Measurements from ENCODE around the gene ADD2.
"Not testable (repeated sequence)": the region's sequence is repeated elsewhere in the genome, so short reads cannot be mapped to it uniquely, and the experiment has no call there.

ADD2 gene

GRCh38 chr2:70670626-70671025, 97.4 kb downstream of the ADD2 start:
- DNase-seq = no peak

- DNase-seq = no peak
Observed at GRCh38 chr2:70670202-70670601, 97.8 kb downstream of the ADD2 start.

GRCh38 chr2:70668911-70669310, 99.1 kb downstream of the ADD2 start:
- DNase-seq = no peak

- DNase-seq = no peak
Observed at GRCh38 chr2:70668432-70668831, 99.6 kb downstream of the ADD2 start.

GRCh38 chr2:70664525-70664924, 103.5 kb downstream of the ADD2 start:
- DNase-seq = no peak

- DNase-seq = no peak
Observed at GRCh38 chr2:70663411-70663810, 104.6 kb downstream of the ADD2 start.

- DNase-seq = no peak
Observed at GRCh38 chr2:70659551-70659950, 108.4 kb downstream of the ADD2 start.

GRCh38 chr2:70658476-70658875, 109.5 kb downstream of the ADD2 start:
- DNase-seq = no peak

- no peak for DNase-seq
Observed at GRCh38 chr2:70657246-70657645, 110.8 kb downstream of the ADD2 start.

- no peak for DNase-seq
Observed at GRCh38 chr2:70656421-70657010, 111.5 kb downstream of the ADD2 start.

- no peak for DNase-seq
Observed at GRCh38 chr2:70655786-70656185, 112.2 kb downstream of the ADD2 start.

- not testable (repeated sequence) for DNase-seq
Observed at GRCh38 chr2:70655211-70655610, 112.8 kb downstream of the ADD2 start.

- no peak for DNase-seq
Observed at GRCh38 chr2:70651727-70652126, 116.3 kb downstream of the ADD2 start.

- DNase-seq = no peak
Observed at GRCh38 chr2:70651014-70651413, 117.0 kb downstream of the ADD2 start.

GRCh38 chr2:70648961-70649360, 119.0 kb downstream of the ADD2 start:
- no peak for DNase-seq

- no peak for DNase-seq
Observed at GRCh38 chr2:70647873-70648481, 120.0 kb downstream of the ADD2 start.

- no peak for DNase-seq
Observed at GRCh38 chr2:70646420-70646818, 121.6 kb downstream of the ADD2 start.

GRCh38 chr2:70645733-70646419, 122.1 kb downstream of the ADD2 start:
- no peak for DNase-seq

- DNase-seq = no peak
Observed at GRCh38 chr2:70643715-70644114, 124.3 kb downstream of the ADD2 start.

GRCh38 chr2:70641263-70641784, 126.7 kb downstream of the ADD2 start:
- DNase-seq = no peak

- no peak for DNase-seq
Observed at GRCh38 chr2:70639841-70640436, 128.1 kb downstream of the ADD2 start.

GRCh38 chr2:70638561-70638960, 129.4 kb downstream of the ADD2 start:
- no peak for DNase-seq

GRCh38 chr2:70633508-70633907, 134.5 kb downstream of the ADD2 start:
- DNase-seq = no peak

GRCh38 chr2:70632966-70633365, 135.0 kb downstream of the ADD2 start:
- no peak for DNase-seq

Data from NCI-H446 treated with DMSO at 0.1 percent for 48 hours (cell line).